GM18520 (cell line): Measurements from ENCODE around the gene SAA1.

Experiments
- ATAC-seq: cut with Tn5 transposase; IDR thresholded peaks from one replicate; pipeline ENCODE4 v1.9.1; 2021; ENCODE audit not compliant: unreplicated experiment

The SAA1 gene

GRCh38 chr11:18308242-18308641 is 42.2 kb downstream of the SAA1 start:
- ATAC-seq = no peak

- no peak for ATAC-seq
Measured at GRCh38 chr11:18309691-18310090, 43.6 kb downstream of the SAA1 start.

- no peak for ATAC-seq
Measured at GRCh38 chr11:18310800-18311340, 44.8 kb downstream of the SAA1 start.

GRCh38 chr11:18312012-18312411 is 45.9 kb downstream of the SAA1 start:
- no peak for ATAC-seq

- no peak for ATAC-seq
Measured at GRCh38 chr11:18312663-18313420, 46.8 kb downstream of the SAA1 start.

GRCh38 chr11:18313965-18314763 is 48.1 kb downstream of the SAA1 start:
- no peak for ATAC-seq

GRCh38 chr11:18314784-18315523 is 48.9 kb downstream of the SAA1 start:
- no peak for ATAC-seq

GRCh38 chr11:18315893-18316292 is 49.8 kb downstream of the SAA1 start:
- no peak for ATAC-seq

GRCh38 chr11:18317551-18317950 is 51.5 kb downstream of the SAA1 start:
- no peak for ATAC-seq
